Caco-2 (cell line): Measurements from ENCODE around the gene ABCC10. TPM values are rescaled to one million over a fixed set of nuclear protein-coding genes. Genes with fewer than 3 reads are reported as not detected.

ENCODE experiments used
- BruUV-seq: library from RNA; stranded (reverse); fragments of 400-500 nt; replicated peaks from 2 replicates; lab custom pipeline; 2021; lab: Mats Ljungman, UMichigan
- CTCF ChIA-PET: fragments of 300-600 bp; sonication (Branson Sonifier 250); formaldehyde crosslinking; loops from one replicate; lab custom pipeline; 2022; ENCODE audit warnings: antibody characterized with exemption; lab: Charles Lee
- POLR2A ChIA-PET: fragments of 300-600 bp; sonication (Branson Sonifier 250); formaldehyde crosslinking; loops from one replicate; lab custom pipeline; 2022; ENCODE audit warnings: antibody characterized with exemption; lab: Charles Lee
- DNase-seq, 2 experiments: peaks; one replicate each; pipeline versions ENCODE4 v3.0.0 to v3.0.0-alpha.2; 2020 to 2022
- H3K27me3 ChIP-seq: replicated peaks from 2 replicates; pipeline ENCODE4 v1.6.0; 2011; ENCODE audit warnings: low read length; ENCODE audit not compliant: control insufficient read depth, insufficient read depth
- H3K36me3 ChIP-seq: 2 replicates; pipeline ENCODE4 v1.5.1; 2011; ENCODE audit warnings: low read length; ENCODE audit not compliant: control insufficient read depth, insufficient read depth
- H3K4me1 ChIP-seq: fragments of 250-450 bp; sonication (Bioruptor Pico); 2 replicates; pipeline ENCODE4 v1.5.1; 2020; ENCODE audit warnings: mild to moderate bottlenecking
- H3K4me3 ChIP-seq: 2 replicates; pipeline ENCODE4 v1.5.1; 2011; ENCODE audit warnings: low read depth, mild to moderate bottlenecking, control low read depth, low read length
- H3K9me3 ChIP-seq: fragments of 250-450 bp; sonication (Bioruptor Pico); 2 replicates; pipeline ENCODE4 v1.5.1; 2020; ENCODE audit warnings: mild to moderate bottlenecking, moderate library complexity
- H3K27ac Mint-ChIP-seq: one replicate; pipeline ENCODE4 v1.8.0; 2022; ENCODE audit warnings: mixed read lengths; ENCODE audit not compliant: unreplicated experiment
- H3K27me3 Mint-ChIP-seq: one replicate; pipeline ENCODE4 v1.8.0; 2022; ENCODE audit warnings: mixed read lengths; ENCODE audit not compliant: insufficient read depth, unreplicated experiment
- H3K36me3 Mint-ChIP-seq: one replicate; pipeline ENCODE4 v1.8.0; 2022; ENCODE audit warnings: mild to moderate bottlenecking, mixed read lengths; ENCODE audit not compliant: insufficient read depth, unreplicated experiment
- H3K4me1 Mint-ChIP-seq: one replicate; pipeline ENCODE4 v1.8.0; 2022; ENCODE audit warnings: low read depth, mixed read lengths; ENCODE audit not compliant: unreplicated experiment
- H3K4me3 Mint-ChIP-seq: one replicate; pipeline ENCODE4 v1.8.0; 2022; ENCODE audit warnings: mild to moderate bottlenecking, moderate library complexity, mixed read lengths; ENCODE audit not compliant: unreplicated experiment
- H3K9me3 Mint-ChIP-seq: one replicate; pipeline ENCODE4 v1.8.0; 2022; ENCODE audit warnings: mixed read lengths; ENCODE audit not compliant: unreplicated experiment
- intact Hi-C: fragments of 100-400 bp; cut with micrococcal nuclease; formaldehyde crosslinking; loops from one replicate; pipeline ENCODE4 v1.10.0; 2022; ENCODE audit not compliant: unreplicated experiment
- total RNA-seq: library from RNA; stranded (reverse); gene quantifications from 2 replicates; pipeline ENCODE4 v1.2.3, GENCODE V29; 2022
- TF ChIP-seq, protein P1 (sequence below), 2 experiments: fragments of 200-600 bp in 1 of 2; IDR thresholded peaks; 1 replicate in 1 of 2; 2 replicates in 1 of 2; pipeline versions ENCODE4 v1.5.1 to v1.8.0; 2011 to 2022; ENCODE audit warnings: antibody characterized with exemption in 1 of 2, control low read depth in 1 of 2, inconsistent platforms in 1 of 2, low read depth in 1 of 2, low read length in 1 of 2, mild to moderate bottlenecking in 1 of 2, moderate library complexity in 1 of 2; ENCODE audit not compliant: insufficient read depth in 1 of 2, severe bottlenecking in 1 of 2, unreplicated experiment in 1 of 2

The ABCC10 gene
- total RNA-seq, 1 experiment from 2014 or later: 40.1 TPM

DNA sequence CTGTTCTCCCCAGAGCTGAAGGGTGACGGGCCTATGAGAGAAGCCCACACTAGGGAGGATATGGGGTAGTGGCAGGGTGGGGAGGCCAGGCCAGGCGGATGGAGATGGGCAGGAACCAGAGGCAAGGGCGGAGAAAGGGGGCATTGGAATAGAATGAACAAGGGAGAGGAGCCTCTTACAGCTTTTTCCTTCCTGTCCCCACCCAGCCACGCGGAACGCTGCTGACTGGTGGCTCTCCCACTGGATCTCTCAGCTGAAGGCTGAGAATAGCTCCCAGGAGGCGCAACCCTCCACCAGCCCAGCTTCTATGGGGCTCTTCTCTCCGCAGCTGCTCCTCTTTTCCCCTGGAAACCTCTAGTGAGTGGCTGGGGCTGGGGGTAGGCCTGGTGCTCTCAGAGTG is 17.2 kb downstream of the ABCC10 start:
- H3K36me3 ChIP-seq: no peaks in the 10 kb centered on the region
- H3K9me3 Mint-ChIP-seq: no peaks in the 10 kb centered on the region
- no peak for DNase-seq
- H3K9me3 ChIP-seq: no peaks in the 10 kb centered on the region
- no peaks in the 10 kb centered on the region for H3K4me1 ChIP-seq
- H3K4me1 Mint-ChIP-seq: no peaks in the 10 kb centered on the region
- no peak overlapping the region for H3K4me3 ChIP-seq
- ChIA-PET CTCF (interaction anchor here (0.7 to 1.2 kb wide), 2 partner anchors 17 to 45 kb away, joined by 3 to 4 read pairs; partner anchors contain the start of gene ABCC10), POLR2A (no interaction called here)
- no peak overlapping the region for H3K4me3 Mint-ChIP-seq
- no peaks in the 10 kb centered on the region for H3K27me3 ChIP-seq
- BruUV-seq: no TSS peak
- H3K27ac Mint-ChIP-seq: no peak overlapping the region
- intact Hi-C loops: no loop called here
- TF ChIP-seq, protein P1, sequence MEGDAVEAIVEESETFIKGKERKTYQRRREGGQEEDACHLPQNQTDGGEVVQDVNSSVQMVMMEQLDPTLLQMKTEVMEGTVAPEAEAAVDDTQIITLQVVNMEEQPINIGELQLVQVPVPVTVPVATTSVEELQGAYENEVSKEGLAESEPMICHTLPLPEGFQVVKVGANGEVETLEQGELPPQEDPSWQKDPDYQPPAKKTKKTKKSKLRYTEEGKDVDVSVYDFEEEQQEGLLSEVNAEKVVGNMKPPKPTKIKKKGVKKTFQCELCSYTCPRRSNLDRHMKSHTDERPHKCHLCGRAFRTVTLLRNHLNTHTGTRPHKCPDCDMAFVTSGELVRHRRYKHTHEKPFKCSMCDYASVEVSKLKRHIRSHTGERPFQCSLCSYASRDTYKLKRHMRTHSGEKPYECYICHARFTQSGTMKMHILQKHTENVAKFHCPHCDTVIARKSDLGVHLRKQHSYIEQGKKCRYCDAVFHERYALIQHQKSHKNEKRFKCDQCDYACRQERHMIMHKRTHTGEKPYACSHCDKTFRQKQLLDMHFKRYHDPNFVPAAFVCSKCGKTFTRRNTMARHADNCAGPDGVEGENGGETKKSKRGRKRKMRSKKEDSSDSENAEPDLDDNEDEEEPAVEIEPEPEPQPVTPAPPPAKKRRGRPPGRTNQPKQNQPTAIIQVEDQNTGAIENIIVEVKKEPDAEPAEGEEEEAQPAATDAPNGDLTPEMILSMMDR (IDR thresholded peaks at IDR 0.05; ENCODE audit: insufficient read depth in 1 of 2, low read depth in 1 of 2, low read length in 1 of 2, severe bottlenecking in 1 of 2, unreplicated experiment in 1 of 2): no peak
- H3K27me3 Mint-ChIP-seq: no peaks in the 10 kb centered on the region
- H3K36me3 Mint-ChIP-seq: peaks cover 25% of the 10 kb centered on the region

DNA sequence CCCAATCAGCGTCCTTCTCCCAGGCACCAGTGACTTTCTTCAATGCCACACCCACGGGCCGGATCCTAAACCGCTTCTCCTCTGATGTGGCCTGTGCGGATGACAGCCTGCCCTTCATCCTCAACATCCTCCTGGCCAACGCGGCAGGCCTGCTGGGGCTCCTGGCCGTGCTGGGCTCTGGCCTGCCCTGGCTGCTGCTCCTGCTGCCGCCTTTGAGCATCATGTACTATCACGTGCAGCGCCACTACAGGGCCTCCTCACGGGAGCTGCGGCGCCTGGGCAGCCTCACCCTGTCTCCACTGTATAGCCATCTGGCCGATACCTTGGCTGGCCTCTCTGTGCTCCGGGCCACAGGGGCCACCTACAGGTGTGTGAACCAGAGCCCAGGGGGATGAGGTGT is 18.2 kb downstream of the ABCC10 start:
- TF ChIP-seq, protein P1 (IDR thresholded peaks at IDR 0.05; ENCODE audit: insufficient read depth in 1 of 2, low read depth in 1 of 2, low read length in 1 of 2, severe bottlenecking in 1 of 2, unreplicated experiment in 1 of 2): no peak
- Histone ChIP-seq H3K36me3 (no peaks in the 10 kb centered on the region), H3K4me3 (no peak overlapping the region), H3K27me3 (no peaks in the 10 kb centered on the region), H3K4me1 (no peaks in the 10 kb centered on the region), H3K9me3 (no peaks in the 10 kb centered on the region)
- H3K4me1 Mint-ChIP-seq: no peaks in the 10 kb centered on the region
- DNase-seq: no peak
- no peak overlapping the region for H3K4me3 Mint-ChIP-seq
- ChIA-PET CTCF (no interaction called here), POLR2A (no interaction called here)
- H3K9me3 Mint-ChIP-seq: no peaks in the 10 kb centered on the region
- H3K27ac Mint-ChIP-seq: no peak overlapping the region
- peaks cover 21% of the 10 kb centered on the region for H3K36me3 Mint-ChIP-seq
- no peaks in the 10 kb centered on the region for H3K27me3 Mint-ChIP-seq
- intact Hi-C loops: no loop called here
- BruUV-seq: no TSS peak

DNA sequence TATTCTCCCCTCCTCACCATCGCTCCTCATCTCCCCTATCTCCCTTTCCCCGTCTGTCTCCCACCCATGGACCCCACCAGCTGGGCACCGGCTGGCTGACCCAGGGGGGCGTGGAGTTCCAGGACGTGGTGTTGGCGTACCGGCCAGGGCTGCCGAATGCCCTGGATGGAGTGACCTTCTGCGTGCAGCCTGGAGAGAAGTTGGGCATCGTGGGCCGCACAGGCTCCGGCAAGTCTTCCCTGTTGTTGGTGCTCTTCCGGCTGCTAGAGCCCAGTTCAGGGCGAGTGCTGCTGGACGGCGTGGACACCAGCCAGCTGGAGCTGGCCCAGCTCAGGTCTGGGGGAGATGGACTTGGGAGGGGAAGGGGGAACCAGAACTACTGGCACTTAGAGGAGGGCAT is 20.3 kb downstream of the ABCC10 start:
- TF ChIP-seq, protein P1 (IDR thresholded peaks at IDR 0.05; ENCODE audit: insufficient read depth in 1 of 2, low read depth in 1 of 2, low read length in 1 of 2, severe bottlenecking in 1 of 2, unreplicated experiment in 1 of 2): no peak
- H3K27me3 Mint-ChIP-seq: no peaks in the 10 kb centered on the region
- no peaks in the 10 kb centered on the region for H3K4me1 Mint-ChIP-seq
- no peaks in the 10 kb centered on the region for H3K9me3 Mint-ChIP-seq
- ChIA-PET CTCF (no interaction called here), POLR2A (no interaction called here)
- BruUV-seq: no TSS peak
- no peaks in the 10 kb centered on the region for H3K27me3 ChIP-seq
- DNase-seq: no peak
- H3K4me3 Mint-ChIP-seq: no peak overlapping the region
- no peaks in the 10 kb centered on the region for H3K9me3 ChIP-seq
- H3K27ac Mint-ChIP-seq: no peak overlapping the region
- H3K4me1 ChIP-seq: no peaks in the 10 kb centered on the region
- intact Hi-C loops: no loop called here
- peaks cover 20% of the 10 kb centered on the region for H3K36me3 Mint-ChIP-seq
- no peak overlapping the region for H3K4me3 ChIP-seq
- no peaks in the 10 kb centered on the region for H3K36me3 ChIP-seq
